ENCODE results near the gene PHF21B. TPM values are rescaled to one million over a fixed set of nuclear protein-coding genes. Genes with fewer than 3 reads are reported as not detected.

Gene PHF21B
- total RNA-seq, 1 experiment from 2014 or later: 4.5 TPM

DNA sequence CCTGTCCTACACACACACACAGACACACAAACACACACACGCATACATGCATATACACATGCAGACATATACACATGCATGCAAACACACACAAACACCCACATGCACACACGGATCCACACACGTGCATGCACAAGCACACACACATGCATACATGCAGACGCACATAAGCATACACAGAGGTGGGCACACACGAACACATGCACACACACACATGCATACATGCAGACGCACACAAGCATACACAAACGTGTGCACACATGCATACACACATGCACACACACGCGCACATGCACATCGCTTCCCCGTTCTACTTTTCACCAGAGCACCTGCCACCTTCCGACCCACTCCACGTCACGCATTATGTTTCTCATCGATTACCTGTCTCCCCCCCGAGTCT lies 13.2 kb downstream of the PHF21B start:
- no TSS peak for BruUV-seq (replicated peaks)
- TF ChIP-seq, protein P1, sequence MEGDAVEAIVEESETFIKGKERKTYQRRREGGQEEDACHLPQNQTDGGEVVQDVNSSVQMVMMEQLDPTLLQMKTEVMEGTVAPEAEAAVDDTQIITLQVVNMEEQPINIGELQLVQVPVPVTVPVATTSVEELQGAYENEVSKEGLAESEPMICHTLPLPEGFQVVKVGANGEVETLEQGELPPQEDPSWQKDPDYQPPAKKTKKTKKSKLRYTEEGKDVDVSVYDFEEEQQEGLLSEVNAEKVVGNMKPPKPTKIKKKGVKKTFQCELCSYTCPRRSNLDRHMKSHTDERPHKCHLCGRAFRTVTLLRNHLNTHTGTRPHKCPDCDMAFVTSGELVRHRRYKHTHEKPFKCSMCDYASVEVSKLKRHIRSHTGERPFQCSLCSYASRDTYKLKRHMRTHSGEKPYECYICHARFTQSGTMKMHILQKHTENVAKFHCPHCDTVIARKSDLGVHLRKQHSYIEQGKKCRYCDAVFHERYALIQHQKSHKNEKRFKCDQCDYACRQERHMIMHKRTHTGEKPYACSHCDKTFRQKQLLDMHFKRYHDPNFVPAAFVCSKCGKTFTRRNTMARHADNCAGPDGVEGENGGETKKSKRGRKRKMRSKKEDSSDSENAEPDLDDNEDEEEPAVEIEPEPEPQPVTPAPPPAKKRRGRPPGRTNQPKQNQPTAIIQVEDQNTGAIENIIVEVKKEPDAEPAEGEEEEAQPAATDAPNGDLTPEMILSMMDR (IDR thresholded peaks at IDR 0.05): no peak
- TF ChIP-seq, protein P2, sequence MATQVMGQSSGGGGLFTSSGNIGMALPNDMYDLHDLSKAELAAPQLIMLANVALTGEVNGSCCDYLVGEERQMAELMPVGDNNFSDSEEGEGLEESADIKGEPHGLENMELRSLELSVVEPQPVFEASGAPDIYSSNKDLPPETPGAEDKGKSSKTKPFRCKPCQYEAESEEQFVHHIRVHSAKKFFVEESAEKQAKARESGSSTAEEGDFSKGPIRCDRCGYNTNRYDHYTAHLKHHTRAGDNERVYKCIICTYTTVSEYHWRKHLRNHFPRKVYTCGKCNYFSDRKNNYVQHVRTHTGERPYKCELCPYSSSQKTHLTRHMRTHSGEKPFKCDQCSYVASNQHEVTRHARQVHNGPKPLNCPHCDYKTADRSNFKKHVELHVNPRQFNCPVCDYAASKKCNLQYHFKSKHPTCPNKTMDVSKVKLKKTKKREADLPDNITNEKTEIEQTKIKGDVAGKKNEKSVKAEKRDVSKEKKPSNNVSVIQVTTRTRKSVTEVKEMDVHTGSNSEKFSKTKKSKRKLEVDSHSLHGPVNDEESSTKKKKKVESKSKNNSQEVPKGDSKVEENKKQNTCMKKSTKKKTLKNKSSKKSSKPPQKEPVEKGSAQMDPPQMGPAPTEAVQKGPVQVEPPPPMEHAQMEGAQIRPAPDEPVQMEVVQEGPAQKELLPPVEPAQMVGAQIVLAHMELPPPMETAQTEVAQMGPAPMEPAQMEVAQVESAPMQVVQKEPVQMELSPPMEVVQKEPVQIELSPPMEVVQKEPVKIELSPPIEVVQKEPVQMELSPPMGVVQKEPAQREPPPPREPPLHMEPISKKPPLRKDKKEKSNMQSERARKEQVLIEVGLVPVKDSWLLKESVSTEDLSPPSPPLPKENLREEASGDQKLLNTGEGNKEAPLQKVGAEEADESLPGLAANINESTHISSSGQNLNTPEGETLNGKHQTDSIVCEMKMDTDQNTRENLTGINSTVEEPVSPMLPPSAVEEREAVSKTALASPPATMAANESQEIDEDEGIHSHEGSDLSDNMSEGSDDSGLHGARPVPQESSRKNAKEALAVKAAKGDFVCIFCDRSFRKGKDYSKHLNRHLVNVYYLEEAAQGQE (IDR thresholded peaks at IDR 0.05; ENCODE audit: insufficient read depth in 1 of 2, low read depth in 2 of 2, low read length in 1 of 2): no peak
- TF ChIP-seq TCF7L2 (IDR thresholded peaks at IDR 0.05; ENCODE audit: low read depth, low read length) (no peak), SIN3A (IDR thresholded peaks at IDR 0.05; ENCODE audit: borderline replicate concordance, insufficient read depth, low read depth, low read length) (no peak), POLR2AphosphoS5 (IDR thresholded peaks at IDR 0.05; ENCODE audit: low read depth, low read length) (no peak)
- Histone ChIP-seq H3K27me3 (ENCODE audit: control insufficient read depth, insufficient read depth, low read length) (no peaks in the 10 kb centered on the region), H3K4me1 (ENCODE audit: control insufficient read depth, insufficient read depth, low read length) (no peaks in the 10 kb centered on the region), H3K27ac (ENCODE audit: low read length) (no peak overlapping the region), H3K4me3 (ENCODE audit: low read depth in 2 of 2, low read length in 2 of 2) (no peak overlapping the region), H3K36me3 (ENCODE audit: control insufficient read depth, insufficient read depth, low read length) (no peaks in the 10 kb centered on the region), H3K9me3 (ENCODE audit: control insufficient read depth, insufficient read depth, low read depth, low read length) (no peaks in the 10 kb centered on the region)
- ChIA-PET POLR2A (no interaction called here), CTCF (no interaction called here)
- DNase-seq (ENCODE audit: low read depth, low spot score): no peak
- ATAC-seq: no peak
- in situ Hi-C loops (cut with HindIII; ENCODE audit: low pct_unique_long_range_greater_than_20kb, low sequenced_read_pairs) (no loop called here), intact Hi-C loops (cut with micrococcal nuclease; ENCODE audit: unreplicated experiment) (no loop called here)

DNA sequence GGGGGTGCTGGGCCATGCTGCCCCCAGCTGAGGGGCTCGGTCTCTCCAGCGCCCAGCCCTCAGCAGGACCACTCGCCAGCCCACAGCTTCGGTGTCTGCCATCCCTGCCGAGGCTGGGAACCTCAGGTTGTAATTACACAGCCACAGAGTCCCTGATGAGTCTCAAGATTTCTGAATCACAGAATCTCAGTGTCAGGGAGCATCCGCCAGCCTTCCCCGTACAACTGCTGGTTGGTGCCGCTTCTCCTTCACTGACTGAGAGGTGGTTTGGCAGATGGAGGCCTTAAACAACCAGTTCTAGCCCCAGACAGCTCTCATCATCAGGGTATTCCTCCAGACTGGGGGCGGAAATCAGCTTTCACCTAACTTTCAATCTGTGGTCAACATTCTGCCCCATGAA lies 13.7 kb downstream of the PHF21B start:
- Histone ChIP-seq H3K9me3 (ENCODE audit: control insufficient read depth, insufficient read depth, low read depth, low read length) (no peaks in the 10 kb centered on the region), H3K27ac (ENCODE audit: low read length) (no peak overlapping the region), H3K4me1 (ENCODE audit: control insufficient read depth, insufficient read depth, low read length) (no peaks in the 10 kb centered on the region), H3K36me3 (ENCODE audit: control insufficient read depth, insufficient read depth, low read length) (no peaks in the 10 kb centered on the region), H3K27me3 (ENCODE audit: control insufficient read depth, insufficient read depth, low read length) (no peaks in the 10 kb centered on the region), H3K4me3 (ENCODE audit: low read depth in 2 of 2, low read length in 2 of 2) (no peak overlapping the region)
- CTCF ChIA-PET: no interaction called here
- DNase-seq (ENCODE audit: low read depth, low spot score) (no peak), ATAC-seq (no peak)
- intact Hi-C loops (cut with micrococcal nuclease; ENCODE audit: unreplicated experiment): no loop called here
- TF ChIP-seq POLR2AphosphoS5 (IDR thresholded peaks at IDR 0.05; ENCODE audit: low read depth, low read length) (no peak), SIN3A (IDR thresholded peaks at IDR 0.05; ENCODE audit: borderline replicate concordance, insufficient read depth, low read depth, low read length) (no peak), TCF7L2 (IDR thresholded peaks at IDR 0.05; ENCODE audit: low read depth, low read length) (no peak)
- TF ChIP-seq, protein P2 (IDR thresholded peaks at IDR 0.05; ENCODE audit: insufficient read depth in 1 of 2, low read depth in 2 of 2, low read length in 1 of 2): no peak
- TF ChIP-seq, protein P1 (IDR thresholded peaks at IDR 0.05): no peak
- POLR2A ChIA-PET: no interaction called here
- BruUV-seq (replicated peaks): no TSS peak
- in situ Hi-C loops (cut with HindIII; ENCODE audit: low pct_unique_long_range_greater_than_20kb, low sequenced_read_pairs): no loop called here
